HG03097 (cell line): Measurements from ENCODE around the gene ATP2B3.

Experiments
- ATAC-seq: cut with Tn5 transposase; IDR thresholded peaks from one replicate; pipeline ENCODE4 v1.9.1; 2021; ENCODE audit not compliant: unreplicated experiment, low FRiP score

The ATP2B3 gene

GRCh38 chrX:153628665-153629064 lies 111.2 kb downstream of the ATP2B3 start:
- ATAC-seq = no peak

GRCh38 chrX:153631346-153631745 lies 113.9 kb downstream of the ATP2B3 start:
- no peak for ATAC-seq

- no peak for ATAC-seq
Observed at GRCh38 chrX:153631907-153632594, 114.6 kb downstream of the ATP2B3 start.
